ENCODE results near the gene POLE.

- no peak for TF ChIP-seq GABPA (IDR thresholded peaks at IDR 0.05 in 1 of 2, conservative IDR thresholded peaks at IDR 0.05 in 1 of 2)
- no peak for TF ChIP-seq CTCF (IDR thresholded peaks at IDR 0.05; ENCODE audit: low read depth, low read length, missing input control)
- no peak for TF ChIP-seq TAF1 (conservative IDR thresholded peaks at IDR 0.05)
- TF ChIP-seq RAD21 (IDR thresholded peaks at IDR 0.05) = no peak
- TF ChIP-seq, protein P1, sequence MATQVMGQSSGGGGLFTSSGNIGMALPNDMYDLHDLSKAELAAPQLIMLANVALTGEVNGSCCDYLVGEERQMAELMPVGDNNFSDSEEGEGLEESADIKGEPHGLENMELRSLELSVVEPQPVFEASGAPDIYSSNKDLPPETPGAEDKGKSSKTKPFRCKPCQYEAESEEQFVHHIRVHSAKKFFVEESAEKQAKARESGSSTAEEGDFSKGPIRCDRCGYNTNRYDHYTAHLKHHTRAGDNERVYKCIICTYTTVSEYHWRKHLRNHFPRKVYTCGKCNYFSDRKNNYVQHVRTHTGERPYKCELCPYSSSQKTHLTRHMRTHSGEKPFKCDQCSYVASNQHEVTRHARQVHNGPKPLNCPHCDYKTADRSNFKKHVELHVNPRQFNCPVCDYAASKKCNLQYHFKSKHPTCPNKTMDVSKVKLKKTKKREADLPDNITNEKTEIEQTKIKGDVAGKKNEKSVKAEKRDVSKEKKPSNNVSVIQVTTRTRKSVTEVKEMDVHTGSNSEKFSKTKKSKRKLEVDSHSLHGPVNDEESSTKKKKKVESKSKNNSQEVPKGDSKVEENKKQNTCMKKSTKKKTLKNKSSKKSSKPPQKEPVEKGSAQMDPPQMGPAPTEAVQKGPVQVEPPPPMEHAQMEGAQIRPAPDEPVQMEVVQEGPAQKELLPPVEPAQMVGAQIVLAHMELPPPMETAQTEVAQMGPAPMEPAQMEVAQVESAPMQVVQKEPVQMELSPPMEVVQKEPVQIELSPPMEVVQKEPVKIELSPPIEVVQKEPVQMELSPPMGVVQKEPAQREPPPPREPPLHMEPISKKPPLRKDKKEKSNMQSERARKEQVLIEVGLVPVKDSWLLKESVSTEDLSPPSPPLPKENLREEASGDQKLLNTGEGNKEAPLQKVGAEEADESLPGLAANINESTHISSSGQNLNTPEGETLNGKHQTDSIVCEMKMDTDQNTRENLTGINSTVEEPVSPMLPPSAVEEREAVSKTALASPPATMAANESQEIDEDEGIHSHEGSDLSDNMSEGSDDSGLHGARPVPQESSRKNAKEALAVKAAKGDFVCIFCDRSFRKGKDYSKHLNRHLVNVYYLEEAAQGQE (IDR thresholded peaks at IDR 0.05) = no peak
- TF ChIP-seq JUND (IDR thresholded peaks at IDR 0.05) = no peak
- TF ChIP-seq SP1 (IDR thresholded peaks at IDR 0.05) = no peak
These were observed 100.2 kb downstream of the POLE start for GRCh38 chr12:132586929-132587328.
